ENCODE data around the gene RBM44.

DNA sequence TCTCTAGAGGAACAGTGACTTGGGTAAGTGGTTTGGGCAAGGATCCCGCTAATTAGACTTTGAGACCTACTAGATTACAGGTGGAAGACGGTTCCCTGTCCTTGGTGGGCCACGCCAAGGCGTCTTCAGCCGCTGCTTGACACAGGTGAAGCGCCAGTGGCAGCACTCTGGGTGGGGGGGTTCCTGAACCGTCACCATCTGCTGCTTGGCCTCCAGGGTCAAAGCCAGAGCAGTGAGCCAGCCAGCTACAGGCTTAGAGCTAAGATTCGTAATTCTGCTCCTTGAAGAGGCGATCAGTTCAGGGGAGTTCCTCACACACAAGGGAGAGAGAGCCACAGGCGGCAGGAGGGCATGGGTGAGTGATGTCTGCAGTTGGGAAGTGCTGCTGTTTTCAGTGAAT lies 39.4 kb upstream of the RBM44 start:
- TF ChIP-seq, protein P1, sequence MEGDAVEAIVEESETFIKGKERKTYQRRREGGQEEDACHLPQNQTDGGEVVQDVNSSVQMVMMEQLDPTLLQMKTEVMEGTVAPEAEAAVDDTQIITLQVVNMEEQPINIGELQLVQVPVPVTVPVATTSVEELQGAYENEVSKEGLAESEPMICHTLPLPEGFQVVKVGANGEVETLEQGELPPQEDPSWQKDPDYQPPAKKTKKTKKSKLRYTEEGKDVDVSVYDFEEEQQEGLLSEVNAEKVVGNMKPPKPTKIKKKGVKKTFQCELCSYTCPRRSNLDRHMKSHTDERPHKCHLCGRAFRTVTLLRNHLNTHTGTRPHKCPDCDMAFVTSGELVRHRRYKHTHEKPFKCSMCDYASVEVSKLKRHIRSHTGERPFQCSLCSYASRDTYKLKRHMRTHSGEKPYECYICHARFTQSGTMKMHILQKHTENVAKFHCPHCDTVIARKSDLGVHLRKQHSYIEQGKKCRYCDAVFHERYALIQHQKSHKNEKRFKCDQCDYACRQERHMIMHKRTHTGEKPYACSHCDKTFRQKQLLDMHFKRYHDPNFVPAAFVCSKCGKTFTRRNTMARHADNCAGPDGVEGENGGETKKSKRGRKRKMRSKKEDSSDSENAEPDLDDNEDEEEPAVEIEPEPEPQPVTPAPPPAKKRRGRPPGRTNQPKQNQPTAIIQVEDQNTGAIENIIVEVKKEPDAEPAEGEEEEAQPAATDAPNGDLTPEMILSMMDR (IDR thresholded peaks at IDR 0.05; ENCODE audit: insufficient read depth, low read length) = no peak
- TF ChIP-seq GABPA (IDR thresholded peaks at IDR 0.05; ENCODE audit: low read depth) (no peak), POLR2AphosphoS5 (IDR thresholded peaks at IDR 0.05; ENCODE audit: low read depth) (no peak)
